Progenitor cell of endocrine pancreas (in vitro differentiated cells): ENCODE data around the gene NXNL1. TPM values are rescaled to one million over a fixed set of nuclear protein-coding genes. Genes with fewer than 3 reads are reported as not detected.

Experiments used
- DNase-seq: peaks from one replicate; pipeline ENCODE4 v3.0.0; 2021; ENCODE audit warnings: low spot score; ENCODE audit not compliant: unreplicated experiment
- H3K27ac Mint-ChIP-seq: 2 replicates; pipeline ENCODE4 v1.8.0; 2021; ENCODE audit warnings: mild to moderate bottlenecking, moderate library complexity, mixed read lengths
- H3K27me3 Mint-ChIP-seq: 2 replicates; pipeline ENCODE4 v1.8.0; 2021; ENCODE audit warnings: mixed read lengths
- H3K36me3 Mint-ChIP-seq: 2 replicates; pipeline ENCODE4 v1.8.0; 2022; ENCODE audit warnings: mixed read lengths; ENCODE audit not compliant: insufficient read depth
- H3K4me1 Mint-ChIP-seq: 2 replicates; pipeline ENCODE4 v1.8.0; 2021; ENCODE audit warnings: low read depth, mixed read lengths
- H3K4me3 Mint-ChIP-seq: 2 replicates; pipeline ENCODE4 v1.8.0; 2021; ENCODE audit warnings: low read depth, mild to moderate bottlenecking, moderate library complexity, mixed read lengths
- H3K9me3 Mint-ChIP-seq: 2 replicates; pipeline ENCODE4 v1.8.0; 2021; ENCODE audit warnings: low read depth, mixed read lengths
- total RNA-seq: library from RNA; stranded (reverse); gene quantifications from 2 replicates; pipeline ENCODE4 v1.2.1, GENCODE V29; 2021
- TF ChIP-seq, protein P1 (sequence below): fragments of 200-600 bp; sonication (generic); IDR thresholded peaks from one replicate; pipeline ENCODE4 v1.5.0; 2021; ENCODE audit warnings: antibody characterized with exemption, mild to moderate bottlenecking; ENCODE audit not compliant: unreplicated experiment

NXNL1 gene
- total RNA-seq, 1 donor from 2014 or later = not detected

DNA sequence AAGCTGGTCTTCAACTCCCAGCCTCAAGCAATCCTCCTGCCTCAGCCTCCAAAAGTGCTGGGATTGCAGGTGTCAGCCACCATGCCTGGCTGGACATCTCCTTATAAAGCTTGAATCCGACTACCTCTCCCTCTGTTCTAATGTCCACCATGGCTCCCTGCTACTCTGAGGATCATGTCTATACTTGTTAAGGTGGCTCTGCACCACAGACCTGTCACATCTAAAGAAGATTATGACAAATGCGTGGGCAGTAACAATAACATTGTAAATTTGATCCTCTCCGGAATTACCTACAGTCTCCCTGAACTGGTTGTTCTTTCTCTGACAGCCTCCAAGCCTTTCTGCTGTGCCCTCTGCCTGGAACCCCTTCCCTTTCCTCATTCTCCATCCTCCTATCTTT is 1.8 kb downstream of the NXNL1 start:
- no peak for DNase-seq
- H3K9me3 Mint-ChIP-seq = no peaks in the 10 kb centered on the region
- no peaks in the 10 kb centered on the region for H3K36me3 Mint-ChIP-seq
- no peak overlapping the region for H3K27ac Mint-ChIP-seq
- H3K4me3 Mint-ChIP-seq = no peak overlapping the region
- no peaks in the 10 kb centered on the region for H3K4me1 Mint-ChIP-seq
- H3K27me3 Mint-ChIP-seq = peaks cover 31% of the 10 kb centered on the region
- TF ChIP-seq, protein P1, sequence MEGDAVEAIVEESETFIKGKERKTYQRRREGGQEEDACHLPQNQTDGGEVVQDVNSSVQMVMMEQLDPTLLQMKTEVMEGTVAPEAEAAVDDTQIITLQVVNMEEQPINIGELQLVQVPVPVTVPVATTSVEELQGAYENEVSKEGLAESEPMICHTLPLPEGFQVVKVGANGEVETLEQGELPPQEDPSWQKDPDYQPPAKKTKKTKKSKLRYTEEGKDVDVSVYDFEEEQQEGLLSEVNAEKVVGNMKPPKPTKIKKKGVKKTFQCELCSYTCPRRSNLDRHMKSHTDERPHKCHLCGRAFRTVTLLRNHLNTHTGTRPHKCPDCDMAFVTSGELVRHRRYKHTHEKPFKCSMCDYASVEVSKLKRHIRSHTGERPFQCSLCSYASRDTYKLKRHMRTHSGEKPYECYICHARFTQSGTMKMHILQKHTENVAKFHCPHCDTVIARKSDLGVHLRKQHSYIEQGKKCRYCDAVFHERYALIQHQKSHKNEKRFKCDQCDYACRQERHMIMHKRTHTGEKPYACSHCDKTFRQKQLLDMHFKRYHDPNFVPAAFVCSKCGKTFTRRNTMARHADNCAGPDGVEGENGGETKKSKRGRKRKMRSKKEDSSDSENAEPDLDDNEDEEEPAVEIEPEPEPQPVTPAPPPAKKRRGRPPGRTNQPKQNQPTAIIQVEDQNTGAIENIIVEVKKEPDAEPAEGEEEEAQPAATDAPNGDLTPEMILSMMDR = no peak

DNA sequence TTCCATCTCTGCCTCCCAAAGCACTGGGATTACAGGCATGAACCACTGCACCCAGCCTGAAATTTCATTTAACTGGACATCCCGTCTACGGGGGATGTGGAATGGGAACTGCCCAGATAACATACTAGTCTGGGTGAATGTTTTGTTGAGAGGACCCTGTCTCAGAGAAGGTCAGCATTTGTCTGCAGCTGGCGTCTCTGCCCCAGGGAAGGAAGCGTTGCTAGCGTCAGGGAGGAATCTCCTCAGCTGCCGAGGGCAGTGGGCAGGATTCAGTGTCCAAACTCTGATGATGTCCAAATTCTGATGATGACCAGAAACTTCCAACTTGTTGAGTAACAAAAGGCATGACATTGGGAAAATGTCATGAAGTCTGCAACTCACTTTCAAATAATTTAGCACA is 3.1 kb downstream of the NXNL1 start:
- DNase-seq = no peak
- H3K27ac Mint-ChIP-seq = no peak overlapping the region
- H3K9me3 Mint-ChIP-seq = peaks cover 3% of the 10 kb centered on the region
- no peak overlapping the region for H3K4me3 Mint-ChIP-seq
- peaks cover 39% of the 10 kb centered on the region for H3K27me3 Mint-ChIP-seq
- no peaks in the 10 kb centered on the region for H3K4me1 Mint-ChIP-seq
- H3K36me3 Mint-ChIP-seq = no peaks in the 10 kb centered on the region
- TF ChIP-seq, protein P1 = no peak

DNA sequence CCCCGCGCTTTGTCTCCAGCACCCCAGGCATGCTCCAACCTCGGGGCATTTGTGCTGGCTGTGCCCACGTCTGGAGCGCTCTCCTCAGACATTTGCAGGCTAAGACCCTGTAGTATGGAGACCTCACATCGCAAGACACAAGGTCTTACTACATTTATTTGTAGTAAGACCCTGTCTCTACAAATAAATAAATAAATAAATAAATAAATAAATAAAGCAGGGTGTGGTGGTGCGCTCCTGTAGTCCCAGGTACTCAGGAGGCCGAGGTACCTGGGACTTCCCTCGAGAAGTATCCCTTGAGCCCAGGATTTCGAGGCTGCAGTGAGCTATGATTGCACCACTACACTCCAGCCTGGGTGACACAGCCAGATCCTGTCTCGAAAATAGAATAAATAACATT is 4.6 kb downstream of the NXNL1 start:
- Mint-ChIP-seq H3K9me3 (peaks cover 3% of the 10 kb centered on the region), H3K36me3 (no peaks in the 10 kb centered on the region), H3K27me3 (peaks cover 42% of the 10 kb centered on the region), H3K4me3 (no peak overlapping the region), H3K27ac (no peak overlapping the region), H3K4me1 (no peaks in the 10 kb centered on the region)
- DNase-seq = no peak
- TF ChIP-seq, protein P1 = no peak

DNA sequence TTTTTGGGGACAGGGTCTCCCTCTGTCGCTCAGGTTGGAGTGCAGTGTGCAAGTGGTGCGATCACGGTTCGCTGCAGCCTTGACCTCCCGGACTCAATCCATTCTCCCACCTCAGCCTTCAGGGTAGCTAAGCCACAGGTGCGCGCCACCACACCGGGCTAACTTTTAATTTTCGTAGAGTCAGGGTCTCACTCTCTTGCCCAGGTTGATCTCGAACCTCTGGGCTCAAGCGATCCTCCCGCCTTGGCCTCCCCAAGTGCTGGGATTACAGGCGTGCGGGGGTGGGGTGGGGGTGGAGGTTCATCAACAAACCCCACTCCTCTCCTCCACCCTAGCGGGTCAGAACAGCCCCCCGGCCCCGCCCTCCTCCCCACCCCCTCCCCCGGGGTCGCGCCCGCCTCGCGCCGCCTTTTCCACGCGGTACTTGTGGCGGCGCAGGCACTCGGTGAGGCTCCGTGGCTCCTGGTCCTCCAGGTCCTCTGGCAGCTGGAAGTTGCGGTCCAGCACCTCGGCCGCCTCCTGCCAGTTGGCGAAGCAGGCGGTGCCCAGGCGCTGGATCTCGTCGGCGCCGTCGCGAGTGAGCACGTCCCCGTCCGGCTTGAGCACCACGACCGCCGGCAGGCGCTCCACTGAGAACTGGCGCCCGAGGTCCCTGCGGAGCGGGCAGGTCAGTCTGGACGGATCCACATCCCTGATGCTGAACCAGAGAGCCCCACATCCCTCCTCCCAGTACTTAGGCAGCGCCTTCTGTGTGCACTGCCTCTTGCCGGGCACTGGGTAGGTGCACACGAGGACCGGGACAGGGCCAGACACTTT is 5.2 kb downstream of the NXNL1 start:
- DNase-seq = no peak
- H3K36me3 Mint-ChIP-seq = no peaks in the 10 kb centered on the region
- TF ChIP-seq, protein P1 = no peak
- peaks cover 42% of the 10 kb centered on the region for H3K27me3 Mint-ChIP-seq
- no peak overlapping the region for H3K27ac Mint-ChIP-seq
- H3K4me1 Mint-ChIP-seq = no peaks in the 10 kb centered on the region
- peaks cover 3% of the 10 kb centered on the region for H3K9me3 Mint-ChIP-seq
- no peak overlapping the region for H3K4me3 Mint-ChIP-seq

DNA sequence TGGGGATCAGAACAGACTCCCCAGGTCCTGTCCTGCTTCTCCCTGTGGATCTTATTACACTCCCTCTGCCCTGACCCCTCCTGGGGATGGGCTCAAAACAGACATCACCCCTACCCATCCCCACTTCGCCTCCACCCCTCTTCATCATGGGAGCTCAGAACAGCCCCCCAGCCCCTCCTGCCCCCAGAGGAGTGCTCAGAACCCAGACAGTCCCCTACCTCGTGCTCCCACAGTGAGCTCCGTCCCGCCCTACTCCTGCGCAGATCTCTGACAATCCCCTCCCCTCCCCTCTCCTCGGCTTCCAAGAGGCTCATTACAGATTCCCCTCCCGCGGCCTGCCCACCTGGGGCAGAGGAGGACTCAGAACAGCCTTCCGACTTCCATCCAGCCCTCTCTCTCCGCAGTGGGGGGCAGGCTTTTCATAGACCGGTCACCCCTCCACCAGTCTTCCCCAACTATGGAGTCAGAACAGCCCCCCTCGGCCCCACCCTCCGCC is 6.1 kb downstream of the NXNL1 start:
- Mint-ChIP-seq H3K27ac (no peak overlapping the region), H3K4me1 (no peaks in the 10 kb centered on the region), H3K36me3 (no peaks in the 10 kb centered on the region), H3K27me3 (peaks cover 50% of the 10 kb centered on the region), H3K9me3 (peaks cover 3% of the 10 kb centered on the region), H3K4me3 (no peak overlapping the region)
- DNase-seq = no peak
- TF ChIP-seq, protein P1 = no peak
